Measurements from ENCODE around the gene FAM53A. TPM values are rescaled to one million over a fixed set of nuclear protein-coding genes. Genes with fewer than 3 reads are reported as not detected.

FAM53A gene
- total RNA-seq, 1 donor from 2014 or later: 1.7 TPM

- intact Hi-C loops (cut with DNase I): no loop called here
- H3K36me3 ChIP-seq: no peaks in the 10 kb centered on the region
- ATAC-seq (peak; percentile 81 to 83), DNase-seq (peak; percentile 82)
- TF ChIP-seq CTCF (IDR thresholded peaks at IDR 0.05): no peak
- peak overlapping the region; percentile 43 for H3K27ac ChIP-seq
- H3K4me3 ChIP-seq: no peak overlapping the region
- H3K4me1 ChIP-seq: peaks cover 4% of the 10 kb centered on the region
- H3K27me3 ChIP-seq (ENCODE audit: low read depth): no peaks in the 10 kb centered on the region
- H3K9me3 ChIP-seq: no peaks in the 10 kb centered on the region
Measured at GRCh38 chr4:1615786-1616556, 68.1 kb downstream of the FAM53A start.

- Histone ChIP-seq H3K4me3 (no peak overlapping the region), H3K27ac (no peak overlapping the region), H3K36me3 (no peaks in the 10 kb centered on the region), H3K27me3 (ENCODE audit: low read depth) (no peaks in the 10 kb centered on the region), H3K4me1 (peaks cover 4% of the 10 kb centered on the region), H3K9me3 (no peaks in the 10 kb centered on the region)
- DNase-seq (no peak), ATAC-seq (no peak)
- intact Hi-C loops (cut with DNase I): no loop called here
- TF ChIP-seq CTCF (IDR thresholded peaks at IDR 0.05): no peak
Measured at GRCh38 chr4:1614854-1615595, 69.1 kb downstream of the FAM53A start.

DNA sequence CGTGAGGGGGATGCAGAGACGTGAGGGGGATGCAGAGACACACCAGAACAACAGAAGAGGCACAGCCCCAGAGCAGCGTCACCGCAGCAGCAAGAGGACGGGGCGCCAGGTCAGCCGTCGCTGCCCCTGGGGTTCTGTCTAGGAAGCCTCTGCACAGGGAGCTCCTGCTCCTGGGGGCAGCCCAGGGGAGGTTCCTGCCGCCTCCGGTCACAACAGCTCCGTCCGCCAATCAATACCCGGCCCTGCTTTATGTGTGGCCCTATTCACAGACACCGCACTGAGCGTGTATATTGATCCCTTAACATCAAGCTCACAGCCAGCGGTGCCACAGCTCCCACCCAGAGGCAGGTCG lies 69.6 kb downstream of the FAM53A start:
- Histone ChIP-seq H3K4me1 (peaks cover 4% of the 10 kb centered on the region), H3K36me3 (no peaks in the 10 kb centered on the region), H3K9me3 (no peaks in the 10 kb centered on the region), H3K27ac (no peak overlapping the region), H3K27me3 (ENCODE audit: low read depth) (no peaks in the 10 kb centered on the region), H3K4me3 (no peak overlapping the region)
- TF ChIP-seq CTCF (IDR thresholded peaks at IDR 0.05): no peak
- DNase-seq (no peak), ATAC-seq (no peak)
- intact Hi-C loops (cut with DNase I): no loop called here

GRCh38 chr4:1614049-1614448 lies 70.1 kb downstream of the FAM53A start:
- no peak for DNase-seq

GRCh38 chr4:1613099-1613495 lies 71.0 kb downstream of the FAM53A start:
- Histone ChIP-seq H3K36me3 (no peaks in the 10 kb centered on the region), H3K4me3 (no peak overlapping the region), H3K27ac (no peak overlapping the region), H3K9me3 (no peaks in the 10 kb centered on the region), H3K27me3 (ENCODE audit: low read depth) (no peaks in the 10 kb centered on the region), H3K4me1 (peaks cover 4% of the 10 kb centered on the region)
- no peak for TF ChIP-seq CTCF (IDR thresholded peaks at IDR 0.05)
- DNase-seq: no peak
- intact Hi-C loops (cut with DNase I): no loop called here
- no peak for ATAC-seq

More at GRCh38 chr4:1614049-1614448, 70.1 kb downstream of the FAM53A start:
- Histone ChIP-seq H3K9me3 (no peaks in the 10 kb centered on the region), H3K4me3 (no peak overlapping the region), H3K27me3 (ENCODE audit: low read depth) (no peaks in the 10 kb centered on the region), H3K27ac (no peak overlapping the region), H3K36me3 (no peaks in the 10 kb centered on the region), H3K4me1 (peaks cover 4% of the 10 kb centered on the region)
- no peak for ATAC-seq
- TF ChIP-seq CTCF (IDR thresholded peaks at IDR 0.05): no peak
- intact Hi-C loops (cut with DNase I): no loop called here

Measured in lower lobe of right lung (tissue), 2 donors.